HG03442 (cell line): ENCODE data around the gene ARL15.
"Not testable (repeated sequence)": the region's sequence is repeated elsewhere in the genome, so short reads cannot be mapped to it uniquely, and the experiment has no call there.

Experiments
- ATAC-seq: cut with Tn5 transposase; IDR thresholded peaks from one replicate; pipeline ENCODE4 v1.9.1; 2021; ENCODE audit warnings: mild to moderate bottlenecking, moderate library complexity; ENCODE audit not compliant: unreplicated experiment

ARL15 gene

DNA sequence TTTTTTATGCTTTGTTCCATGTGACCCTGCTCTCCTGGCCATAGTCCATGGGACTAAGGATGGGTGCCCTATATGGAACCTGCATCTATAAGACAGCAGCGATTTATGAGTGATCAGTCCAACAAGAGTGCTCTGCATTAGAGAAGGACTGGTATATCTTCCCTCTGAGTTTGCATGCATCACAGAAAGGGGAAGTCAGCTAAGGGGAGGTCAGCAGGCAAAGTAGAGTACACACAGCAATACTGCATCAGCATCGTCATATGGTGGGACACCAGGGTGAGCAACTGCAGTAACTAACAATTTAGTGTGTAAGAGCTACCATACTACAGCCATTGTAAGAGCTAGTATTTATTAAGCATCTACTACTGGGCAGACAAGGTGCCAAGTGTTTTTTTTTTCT lies 438.6 kb downstream of the ARL15 start:
- ATAC-seq: no peak

DNA sequence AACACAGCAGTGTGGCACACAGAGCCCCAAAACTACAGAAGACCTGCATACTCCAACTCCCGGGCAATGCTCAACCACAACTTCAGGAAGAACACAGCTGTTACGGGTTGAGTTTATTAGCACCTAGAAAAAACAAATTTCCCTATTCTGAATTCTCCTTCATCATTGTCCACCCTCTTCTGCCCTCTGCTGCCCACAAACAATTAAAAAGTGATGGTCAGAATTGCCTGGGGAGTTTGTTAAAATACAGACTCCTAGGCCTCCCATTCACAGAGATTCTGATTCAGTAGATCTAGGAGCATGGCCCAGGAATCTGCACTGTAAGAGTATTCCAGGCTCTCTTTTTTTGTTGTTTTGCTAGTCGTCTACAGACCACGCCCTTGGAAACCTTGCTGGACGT lies 439.3 kb downstream of the ARL15 start:
- no peak for ATAC-seq

DNA sequence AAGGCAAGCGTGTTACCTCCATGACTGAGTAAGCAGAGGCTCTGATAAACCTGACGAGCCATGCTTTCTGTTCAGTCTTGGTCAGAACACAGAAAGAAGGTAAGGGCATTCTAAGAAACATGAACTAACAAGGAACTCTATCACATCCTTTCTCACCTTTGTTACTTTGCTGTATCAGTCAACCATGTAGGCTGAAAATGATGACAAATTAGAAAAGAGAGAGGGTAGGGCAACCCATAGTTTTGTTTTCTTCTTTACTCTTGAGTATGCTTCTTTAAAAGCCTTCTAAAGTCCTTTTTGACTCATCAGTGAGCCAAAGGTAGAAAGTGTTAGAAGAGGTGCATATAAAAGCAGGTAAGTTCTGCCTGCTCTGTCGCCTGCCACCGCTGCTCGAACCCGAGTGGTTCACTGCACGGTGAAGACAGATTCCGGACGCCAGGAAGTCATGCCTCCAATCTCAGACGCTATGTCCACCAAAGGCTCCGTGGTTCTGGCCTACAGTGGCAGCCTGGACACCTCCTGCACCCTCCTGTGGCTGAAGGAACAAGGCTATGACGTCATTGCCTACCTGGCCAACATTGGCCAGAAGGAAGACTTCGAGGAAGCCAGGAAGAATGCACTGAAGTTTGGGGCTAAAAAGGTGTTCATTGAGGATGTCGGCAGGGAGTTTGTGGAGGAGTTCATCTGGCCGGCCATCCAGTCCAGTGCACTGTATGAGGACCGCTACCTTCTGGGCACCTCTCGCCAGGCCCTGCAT lies 451.5 kb downstream of the ARL15 start:
- no peak for ATAC-seq

- no peak for ATAC-seq
Observed at GRCh38 chr5:53856506-53856905, 453.9 kb downstream of the ARL15 start.

DNA sequence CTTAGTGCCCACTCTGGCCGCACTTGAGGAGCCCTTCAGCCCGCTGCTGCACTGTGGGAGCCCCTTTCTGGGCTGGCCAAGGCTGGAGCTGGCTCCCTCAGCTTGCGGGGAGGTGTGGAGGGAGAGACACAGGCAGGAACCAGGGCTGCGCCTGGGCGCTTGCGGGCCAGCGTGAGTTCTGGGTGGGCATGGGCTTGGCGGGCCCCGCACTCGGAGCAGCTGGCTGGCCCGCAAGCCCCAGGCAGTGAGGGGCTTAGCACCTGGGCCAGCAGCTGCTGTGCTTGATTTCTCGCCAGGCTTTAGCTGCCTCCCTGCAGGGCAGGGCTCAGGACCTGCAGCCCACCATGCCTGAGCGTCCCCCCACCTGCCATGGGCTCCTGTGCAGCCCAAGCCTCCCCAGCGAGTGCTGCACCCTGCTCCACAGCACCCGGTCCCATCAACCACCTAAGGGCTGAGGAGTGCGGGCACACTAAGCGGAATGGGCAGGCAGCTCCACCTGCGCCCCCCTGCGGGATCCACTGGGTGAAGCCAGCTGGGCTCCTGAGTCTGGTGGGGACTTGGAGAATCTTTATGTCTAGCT lies 473.4 kb downstream of the ARL15 start:
- not testable (repeated sequence) for ATAC-seq

DNA sequence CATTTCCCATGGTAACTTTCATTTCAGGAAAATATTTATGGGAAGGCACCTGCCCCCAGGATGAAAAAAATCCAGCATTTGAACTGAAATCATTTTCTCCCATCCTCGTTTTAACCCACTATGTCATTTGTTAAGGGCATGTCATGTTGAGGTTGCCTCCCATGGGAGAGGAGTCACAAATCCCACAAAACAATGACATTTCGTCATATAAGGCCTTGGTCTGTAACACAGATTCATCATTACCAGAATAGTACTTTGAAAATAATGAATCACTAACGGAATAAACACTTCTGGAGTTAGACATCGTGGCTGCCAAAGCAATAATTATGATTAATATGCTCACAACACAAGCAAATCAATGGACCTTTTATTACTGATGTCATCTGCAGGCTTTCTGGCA lies 475.9 kb downstream of the ARL15 start:
- ATAC-seq: no peak
